Stomach (tissue), 4 donors: ENCODE measurements around the gene CAPZB.

Experiments used
- EP300 ChIP-seq: sonication (generic); formaldehyde crosslinking; IDR thresholded peaks from one replicate; pipeline ENCODE4 v1.6.1; 2017; ENCODE audit warnings: antibody characterized with exemption
- POLR2A ChIP-seq, 4 donors: fragments of 450-650 bp; IDR thresholded peaks; one replicate each; pipeline ENCODE4 v1.6.1; 2016; ENCODE audit warnings: antibody characterized with exemption in 4 of 4, control low read depth in 2 of 4, mild to moderate bottlenecking in 1 of 4, moderate library complexity in 1 of 4
- POLR2AphosphoS5 ChIP-seq, 3 donors: sonication (generic); formaldehyde crosslinking; IDR thresholded peaks; one replicate each; pipeline ENCODE4 v1.6.1; 2016; ENCODE audit warnings: antibody characterized with exemption in 3 of 3
- TF ChIP-seq, protein P1 (sequence below), 7 experiments: fragments of 450-650 bp in 4 of 7; fragments of 200-600 bp in 3 of 7; sonication (generic) in 3 of 7; IDR thresholded peaks; one replicate each; pipeline ENCODE4 v1.5.1; 2016 to 2019; ENCODE audit warnings: antibody characterized with exemption in 7 of 7, control low read depth in 2 of 7, mild to moderate bottlenecking in 1 of 7

- TF ChIP-seq, protein P1, sequence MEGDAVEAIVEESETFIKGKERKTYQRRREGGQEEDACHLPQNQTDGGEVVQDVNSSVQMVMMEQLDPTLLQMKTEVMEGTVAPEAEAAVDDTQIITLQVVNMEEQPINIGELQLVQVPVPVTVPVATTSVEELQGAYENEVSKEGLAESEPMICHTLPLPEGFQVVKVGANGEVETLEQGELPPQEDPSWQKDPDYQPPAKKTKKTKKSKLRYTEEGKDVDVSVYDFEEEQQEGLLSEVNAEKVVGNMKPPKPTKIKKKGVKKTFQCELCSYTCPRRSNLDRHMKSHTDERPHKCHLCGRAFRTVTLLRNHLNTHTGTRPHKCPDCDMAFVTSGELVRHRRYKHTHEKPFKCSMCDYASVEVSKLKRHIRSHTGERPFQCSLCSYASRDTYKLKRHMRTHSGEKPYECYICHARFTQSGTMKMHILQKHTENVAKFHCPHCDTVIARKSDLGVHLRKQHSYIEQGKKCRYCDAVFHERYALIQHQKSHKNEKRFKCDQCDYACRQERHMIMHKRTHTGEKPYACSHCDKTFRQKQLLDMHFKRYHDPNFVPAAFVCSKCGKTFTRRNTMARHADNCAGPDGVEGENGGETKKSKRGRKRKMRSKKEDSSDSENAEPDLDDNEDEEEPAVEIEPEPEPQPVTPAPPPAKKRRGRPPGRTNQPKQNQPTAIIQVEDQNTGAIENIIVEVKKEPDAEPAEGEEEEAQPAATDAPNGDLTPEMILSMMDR (IDR thresholded peaks at IDR 0.05) = no peak
- TF ChIP-seq EP300 (no peak), POLR2A (IDR thresholded peaks at IDR 0.05) (no peak), POLR2AphosphoS5 (IDR thresholded peaks at IDR 0.05) (no peak)
Observed at GRCh38 chr1:19339214-19339861, 146.0 kb downstream of the CAPZB start.
